Neural cell (in vitro differentiated cells): ENCODE measurements around the gene PHF21A. TPM values are rescaled to one million over a fixed set of nuclear protein-coding genes. Genes with fewer than 3 reads are reported as not detected.

ENCODE experiments used
- H2AFZ ChIP-seq: fragments of 200-600, 300-800 bp; sonication (generic), shearing (Covaris generic); 2 replicates; pipeline ENCODE4 v1.6.0; 2014; ENCODE audit warnings: low read depth, mild to moderate bottlenecking, antibody characterized with exemption, low read length, moderate library complexity
- H3F3A ChIP-seq: fragments of 200-600 bp; shearing (Covaris generic); 2 replicates; pipeline ENCODE4 v1.6.1; 2016; ENCODE audit warnings: mild to moderate bottlenecking, moderate library complexity, mixed read lengths, antibody characterized with exemption, low read length; ENCODE audit not compliant: insufficient read depth, poor library complexity, severe bottlenecking
- H3K27ac ChIP-seq: fragments of 200-600, 300-800 bp; sonication (generic), shearing (Covaris generic); 2 replicates; pipeline ENCODE4 v1.5.1; 2014; ENCODE audit warnings: mild to moderate bottlenecking, low read length, moderate library complexity
- H3K27me3 ChIP-seq: fragments of 300-800, 200-600 bp; sonication (generic), shearing (Covaris generic); 2 replicates; pipeline ENCODE4 v1.6.0; 2014; ENCODE audit warnings: mild to moderate bottlenecking, low read depth, low read length, moderate library complexity; ENCODE audit not compliant: insufficient read depth
- H3K36me3 ChIP-seq: fragments of 300-800, 200-600 bp; sonication (generic), shearing (Covaris generic); 2 replicates; pipeline ENCODE4 v1.5.1; 2014; ENCODE audit warnings: mild to moderate bottlenecking, antibody characterized with exemption, low read length, moderate library complexity; ENCODE audit not compliant: insufficient read depth
- H3K4me2 ChIP-seq: fragments of 300-800, 200-600 bp; sonication (generic), shearing (Covaris generic); 2 replicates; pipeline ENCODE4 v1.6.0; 2014; ENCODE audit warnings: mild to moderate bottlenecking, low read length
- H3K4me3 ChIP-seq: fragments of 300-800, 200-600 bp; sonication (generic), shearing (Covaris generic); 2 replicates; pipeline ENCODE4 v1.5.1; 2014; ENCODE audit warnings: mild to moderate bottlenecking, low read length, moderate library complexity
- H3K79me2 ChIP-seq: fragments of 200-600 bp; shearing (Covaris generic); replicated peaks from 2 replicates; pipeline ENCODE4 v1.6.0; 2014; ENCODE audit warnings: mild to moderate bottlenecking, low read length, moderate library complexity; ENCODE audit not compliant: insufficient read depth
- H3K9ac ChIP-seq: fragments of 300-800, 200-600 bp; sonication (generic), shearing (Covaris generic); 2 replicates; pipeline ENCODE4 v1.6.1; 2016; ENCODE audit warnings: mild to moderate bottlenecking, low read length, mixed read lengths
- H3K9me2 ChIP-seq: fragments of 200-600 bp; shearing (Covaris generic); 2 replicates; pipeline ENCODE4 v1.6.1; 2016; ENCODE audit warnings: mild to moderate bottlenecking, low read length, mixed read lengths; ENCODE audit not compliant: insufficient read depth
- H3K9me3 ChIP-seq: fragments of 200-600, 300-800 bp; sonication (generic), shearing (Covaris generic); 2 replicates; pipeline ENCODE4 v1.6.1; 2016; ENCODE audit warnings: mild to moderate bottlenecking, mixed run types, low read length, moderate library complexity, mixed read lengths
- H4K20me1 ChIP-seq: fragments of 200-600 bp; shearing (Covaris generic); 2 replicates; pipeline ENCODE4 v1.6.1; 2016; ENCODE audit warnings: mild to moderate bottlenecking, mixed run types; ENCODE audit not compliant: insufficient read depth
- CTCF ChIP-seq: fragments of 450-650 bp; IDR thresholded peaks from 2 replicates; pipeline ENCODE4 v1.5.1; 2014; ENCODE audit warnings: antibody characterized with exemption, mild to moderate bottlenecking, moderate library complexity; ENCODE audit not compliant: poor library complexity, severe bottlenecking
- EP300 ChIP-seq: fragments of 450-650 bp; conservative IDR thresholded peaks from 2 replicates; pipeline ENCODE4 v1.6.1; 2014; ENCODE audit warnings: antibody characterized with exemption, mild to moderate bottlenecking, moderate library complexity; ENCODE audit not compliant: poor library complexity, severe bottlenecking
- EZH2 ChIP-seq: fragments of 200-600, 300-800 bp; shearing (Covaris generic), sonication (generic); IDR thresholded peaks from 2 replicates; pipeline ENCODE4 v1.6.1; 2014; ENCODE audit warnings: antibody characterized with exemption, low read length, borderline replicate concordance, mild to moderate bottlenecking; ENCODE audit not compliant: insufficient read depth, poor library complexity, severe bottlenecking
- MXI1 ChIP-seq: fragments of 450-650 bp; conservative IDR thresholded peaks from 2 replicates; pipeline ENCODE4 v1.6.1; 2014; ENCODE audit warnings: antibody characterized with exemption, mild to moderate bottlenecking; ENCODE audit not compliant: poor library complexity, severe bottlenecking
- POLR2AphosphoS5 ChIP-seq: IDR thresholded peaks from 2 replicates; pipeline ENCODE4 v1.6.1; 2012
- RAD21 ChIP-seq: fragments of 450-650 bp; conservative IDR thresholded peaks from 2 replicates; pipeline ENCODE4 v1.6.1; 2014; ENCODE audit warnings: antibody characterized with exemption, mild to moderate bottlenecking, moderate library complexity
- REST ChIP-seq: IDR thresholded peaks from 2 replicates; pipeline ENCODE4 v1.6.1; 2012; ENCODE audit warnings: borderline replicate concordance
- SMC3 ChIP-seq: fragments of 450-650 bp; conservative IDR thresholded peaks from 2 replicates; pipeline ENCODE4 v1.6.1; 2014; ENCODE audit warnings: antibody characterized with exemption, mild to moderate bottlenecking, moderate library complexity; ENCODE audit not compliant: poor library complexity
- TAF1 ChIP-seq: IDR thresholded peaks from 2 replicates; pipeline ENCODE4 v1.6.1; 2012; ENCODE audit warnings: low read depth
- polyA minus RNA-seq: library from RNA; depleted of rRNA, polyadenylated mRNA; stranded (reverse); fragments of >200 nt; gene quantifications from 2 replicates; pipeline ENCODE4 v1.2.3, GENCODE V29; 2014
- polyA plus RNA-seq: library from polyadenylated mRNA; depleted of rRNA; stranded (reverse); fragments of >200 nt; gene quantifications from 2 replicates; pipeline ENCODE4 v1.2.3, GENCODE V29; 2014

The PHF21A gene
- polyA plus RNA-seq = 18.9 and 31.7 TPM in 2 replicates
- 54.3 and 71.3 TPM in 2 replicates for polyA minus RNA-seq

- Histone ChIP-seq H3K27me3 (no peaks in the 10 kb centered on the region), H3K79me2 (peaks cover 31% of the 10 kb centered on the region), H3K4me3 (peak within 1 kb of the TSS; percentile 77), H3F3A (peaks cover 5% of the 10 kb centered on the region), H3K9me3 (no peaks in the 10 kb centered on the region), H3K36me3 (no peaks in the 10 kb centered on the region), H3K9ac (peak within 1 kb of the TSS; percentile 80), H4K20me1 (no peaks in the 10 kb centered on the region), H2AFZ (peak within 1 kb of the TSS; percentile 69), H3K27ac (peak within 1 kb of the TSS; percentile 91), H3K9me2 (no peaks in the 10 kb centered on the region), H3K4me2 (peak within 1 kb of the TSS; percentile 96)
- TF ChIP-seq CTCF (no peak), TAF1 (no peak), SMC3 (no peak), MXI1 (no peak), RAD21 (no peak), EZH2 (no peak), POLR2AphosphoS5 (peak; percentile 85)
Observed at GRCh38 chr11:46121301-46121723, at the start of gene PHF21A. Gene PHF21A, minus strand, starts transcription at chr11:46121454. Its CDS starts 37,235 bp downstream, at chr11:46084219.

GRCh38 chr11:46170797-46171196 is 49.5 kb upstream of the PHF21A start:
- Histone ChIP-seq H3K36me3 (no peaks in the 10 kb centered on the region), H3K9ac (no peak overlapping the region), H3K4me3 (no peak overlapping the region), H4K20me1 (no peaks in the 10 kb centered on the region), H3K9me2 (no peaks in the 10 kb centered on the region), H3K9me3 (no peaks in the 10 kb centered on the region), H3F3A (no peaks in the 10 kb centered on the region), H2AFZ (no peak overlapping the region), H3K27ac (no peak overlapping the region), H3K79me2 (no peaks in the 10 kb centered on the region), H3K27me3 (no peaks in the 10 kb centered on the region), H3K4me2 (no peak overlapping the region)
- no peak for TF ChIP-seq CTCF
- TF ChIP-seq SMC3 = no peak
- no peak for TF ChIP-seq POLR2AphosphoS5
- no peak for TF ChIP-seq REST
- no peak for TF ChIP-seq TAF1
- TF ChIP-seq EP300 = no peak
- TF ChIP-seq RAD21 = no peak
- TF ChIP-seq MXI1 = no peak
- no peak for TF ChIP-seq EZH2
